T-helper 2 cell (primary cell): ENCODE results near the gene OR4F6.
A peak's percentile ranks its signal among the peaks of the same experiment; 100 is the strongest.
"Not testable (repeated sequence)": the region's sequence is repeated elsewhere in the genome, so short reads cannot be mapped to it uniquely, and the experiment has no call there.

ENCODE experiments used
- DNase-seq, 5 experiments: peaks; one replicate each; pipeline versions ENCODE4 v3.0.0 to v3.0.0-alpha.2; 2012 to 2022
- total RNA-seq, 2 donors: gene quantifications; one replicate each; lab custom pipeline; 2026; lab: John Stamatoyannopoulos, UW

The OR4F6 gene
- total RNA-seq: 0 reads per million in 2 donors

- no peak for DNase-seq
Observed at GRCh38 chr15:101803209-101803608, at the start of gene OR4F6. TSS of gene OR4F6 (plus strand) at chr15:101803509. CDS start at chr15:101805720, 2,211 bp downstream.

GRCh38 chr15:101764669-101765339 lies 38.5 kb upstream of the OR4F6 start:
- DNase-seq: not testable (repeated sequence)

GRCh38 chr15:101765340-101765671 lies 38.0 kb upstream of the OR4F6 start:
- DNase-seq: not testable (repeated sequence)

- no peak for DNase-seq
Observed at GRCh38 chr15:101765772-101766456, 37.4 kb upstream of the OR4F6 start.

GRCh38 chr15:101767083-101767640 lies 36.1 kb upstream of the OR4F6 start:
- DNase-seq: not testable (repeated sequence)

GRCh38 chr15:101772921-101773320 lies 30.4 kb upstream of the OR4F6 start:
- DNase-seq: no peak

- peak in 1 of 5 experiments; percentile 7 for DNase-seq
Observed at GRCh38 chr15:101773496-101774100, 29.7 kb upstream of the OR4F6 start.

GRCh38 chr15:101775136-101775535 lies 28.2 kb upstream of the OR4F6 start:
- no peak for DNase-seq

- DNase-seq: not testable (repeated sequence)
Observed at GRCh38 chr15:101778576-101778975, 24.7 kb upstream of the OR4F6 start.

GRCh38 chr15:101780225-101780624 lies 23.1 kb upstream of the OR4F6 start:
- not testable (repeated sequence) for DNase-seq

- no peak for DNase-seq
Observed at GRCh38 chr15:101781928-101782327, 21.4 kb upstream of the OR4F6 start.

GRCh38 chr15:101784644-101785043 lies 18.7 kb upstream of the OR4F6 start:
- DNase-seq: no peak

GRCh38 chr15:101786422-101786821 lies 16.9 kb upstream of the OR4F6 start:
- DNase-seq: not testable (repeated sequence)

- not testable (repeated sequence) for DNase-seq
Observed at GRCh38 chr15:101788001-101788400, 15.3 kb upstream of the OR4F6 start.

GRCh38 chr15:101788503-101789269 lies 14.6 kb upstream of the OR4F6 start:
- not testable (repeated sequence) for DNase-seq

GRCh38 chr15:101790748-101791147 lies 12.6 kb upstream of the OR4F6 start:
- not testable (repeated sequence) for DNase-seq

- not testable (repeated sequence) for DNase-seq
Observed at GRCh38 chr15:101793981-101794380, 9.3 kb upstream of the OR4F6 start.

GRCh38 chr15:101795455-101795854 lies 7.9 kb upstream of the OR4F6 start:
- no peak for DNase-seq

GRCh38 chr15:101799665-101800064 lies 3.6 kb upstream of the OR4F6 start:
- DNase-seq: no peak

- DNase-seq: no peak
Observed at GRCh38 chr15:101801048-101801447, 2.3 kb upstream of the OR4F6 start.

- DNase-seq: no peak
Observed at GRCh38 chr15:101803676-101804075, 367 bp downstream of the OR4F6 start.

- DNase-seq: no peak
Observed at GRCh38 chr15:101804375-101804774, 1.1 kb downstream of the OR4F6 start.

- DNase-seq: no peak
Observed at GRCh38 chr15:101804941-101805340, 1.6 kb downstream of the OR4F6 start.
